GM19238 (cell line): ENCODE measurements around the gene RSPH10B2.
"Not testable (repeated sequence)": the region's sequence is repeated elsewhere in the genome, so short reads cannot be mapped to it uniquely, and the experiment has no call there.

ENCODE experiments used
- DNase-seq: peaks from one replicate; pipeline ENCODE4 v3.0.0; 2011; ENCODE audit warnings: low spot score; ENCODE audit not compliant: insufficient read length

RSPH10B2 gene

DNA sequence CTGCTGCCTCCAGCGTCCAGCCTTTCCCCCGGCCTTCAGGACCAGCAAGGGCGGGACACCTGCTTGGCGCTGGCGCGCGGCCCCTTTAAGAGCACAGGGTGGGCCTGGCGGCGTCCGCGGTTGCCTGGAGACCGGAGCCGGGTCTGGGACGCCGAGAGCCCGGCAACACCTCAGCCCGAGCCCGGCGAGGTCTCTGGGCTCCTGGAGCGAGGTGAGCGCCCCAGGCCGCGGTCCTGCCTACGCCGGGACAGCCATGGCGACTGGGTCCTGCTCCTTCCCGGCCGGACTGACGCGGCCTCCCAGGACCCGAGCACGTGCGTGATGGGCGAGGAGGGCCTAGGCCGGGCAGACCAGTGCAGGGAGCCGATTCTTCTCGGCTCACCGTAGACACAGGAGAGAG, at the start of gene RSPH10B2:
Gene RSPH10B2 (plus strand): TSS at position 140 of the 400 bp plus-strand sequence. CDS start 3,575 bp downstream, outside the sequence.
- not testable (repeated sequence) for DNase-seq

DNA sequence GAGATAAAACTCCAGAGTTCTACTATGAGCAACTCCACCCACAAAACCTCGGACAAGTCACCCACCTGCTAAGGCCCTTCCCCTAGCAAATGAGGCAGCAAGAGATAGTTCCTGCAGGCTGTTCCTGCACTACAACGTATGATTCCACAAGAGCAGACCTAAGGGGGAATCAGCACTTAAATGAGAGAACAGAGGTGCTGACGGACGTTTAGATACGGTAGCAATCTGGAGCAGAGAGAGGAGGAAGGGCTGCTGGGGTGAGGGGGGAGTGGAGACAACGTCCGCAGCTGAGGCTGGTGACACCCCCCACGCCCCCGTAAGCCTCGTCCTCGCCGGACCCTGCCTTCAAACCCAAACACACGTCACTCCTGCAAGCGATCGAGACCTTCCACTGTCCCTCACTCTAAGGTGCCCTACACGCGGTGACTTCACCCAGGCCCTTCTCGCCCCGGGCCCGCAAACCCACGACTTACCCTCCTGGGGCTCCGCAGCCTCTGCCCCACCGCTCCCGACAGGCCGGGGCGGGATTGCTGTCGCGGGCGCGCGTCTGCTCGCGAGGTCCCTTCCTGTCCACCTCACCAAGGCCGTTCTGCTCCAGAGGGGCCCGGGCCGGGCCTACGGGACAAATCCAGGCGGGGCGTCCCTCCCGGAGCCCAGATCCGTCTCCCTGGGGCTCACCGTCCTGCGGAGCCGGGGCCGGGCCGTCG, 47.8 kb upstream of the RSPH10B2 start:
- DNase-seq = peak; percentile 32

DNA sequence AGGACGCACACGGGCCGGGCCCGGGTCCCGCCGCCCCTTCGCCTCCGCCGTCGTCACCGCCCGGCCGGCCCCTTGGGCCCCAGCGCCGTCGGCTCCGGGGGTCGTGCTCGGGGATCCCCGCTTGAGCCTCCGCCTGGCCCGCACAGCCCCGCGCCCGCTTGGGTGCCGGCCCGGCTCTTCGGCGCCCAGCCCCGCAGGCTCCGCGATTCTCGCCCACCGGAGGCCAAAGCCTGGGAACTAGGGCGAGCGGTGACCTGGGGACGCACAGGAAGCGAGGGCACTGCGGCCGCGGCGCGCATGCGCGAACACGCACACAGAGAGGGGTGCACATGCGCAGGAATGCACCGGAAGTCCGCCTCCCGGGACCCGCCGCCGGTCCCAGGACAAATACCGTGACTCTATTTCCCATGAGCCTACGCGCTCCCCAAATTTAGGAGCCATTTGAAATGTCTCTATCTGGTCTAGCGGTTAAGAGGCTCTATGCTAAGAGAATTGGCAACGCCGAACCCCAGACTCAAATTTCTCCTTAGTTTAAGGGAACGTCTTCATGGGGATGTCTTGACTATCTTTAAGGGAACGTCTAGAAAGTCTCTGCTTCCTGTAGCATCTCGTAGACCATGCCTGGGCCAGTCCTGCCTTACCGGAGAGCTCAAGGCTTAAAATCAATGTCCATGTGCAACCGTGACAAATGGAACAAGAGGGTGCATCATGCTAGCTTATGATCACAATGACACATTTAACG, 47.1 kb upstream of the RSPH10B2 start, which contains the start of gene ZNF12:
Gene ZNF12 (minus strand): TSS at position 282 of the 742 bp plus-strand sequence. CDS start 1,774 bp downstream, outside the sequence.
- peak; percentile 95 for DNase-seq

DNA sequence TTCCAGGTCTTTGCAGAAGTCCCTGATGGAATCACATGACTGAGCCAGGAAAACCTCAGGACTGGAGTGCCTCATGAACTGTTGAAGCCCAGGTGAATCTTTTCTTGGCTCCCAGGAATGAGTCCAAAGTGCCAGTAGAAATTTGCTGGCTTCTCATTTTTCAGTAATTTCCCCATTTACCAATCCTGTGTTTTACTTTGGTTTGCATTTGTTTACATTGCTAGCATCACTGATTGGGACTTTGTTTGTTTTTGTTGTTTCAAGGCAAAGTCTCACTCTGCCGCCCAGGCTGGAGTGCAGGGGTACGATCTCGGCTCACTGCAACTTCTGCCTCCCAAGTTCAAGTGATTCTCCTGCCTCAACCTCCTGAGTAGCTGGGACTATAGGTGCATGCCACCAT, 45.6 kb upstream of the RSPH10B2 start:
- no peak for DNase-seq

DNA sequence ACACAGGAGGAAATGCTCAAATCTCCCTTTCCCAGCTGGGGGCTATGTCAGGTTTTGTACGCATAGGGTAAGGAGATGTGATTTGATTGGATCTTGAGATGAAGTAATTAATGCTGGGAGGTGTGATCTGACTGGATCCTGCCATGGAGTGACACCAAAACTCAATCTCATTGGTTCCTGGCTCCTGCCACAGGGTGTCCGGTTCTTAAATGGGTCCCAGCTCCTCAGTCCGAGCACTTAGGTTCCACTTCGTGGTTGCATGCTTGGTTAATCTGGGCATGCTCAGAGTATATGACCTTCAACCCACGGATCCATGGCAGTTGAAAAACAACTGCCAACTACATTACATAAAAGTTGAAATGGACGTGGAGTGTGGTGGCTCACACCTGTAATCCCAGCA, 44.1 kb upstream of the RSPH10B2 start:
- no peak for DNase-seq

DNA sequence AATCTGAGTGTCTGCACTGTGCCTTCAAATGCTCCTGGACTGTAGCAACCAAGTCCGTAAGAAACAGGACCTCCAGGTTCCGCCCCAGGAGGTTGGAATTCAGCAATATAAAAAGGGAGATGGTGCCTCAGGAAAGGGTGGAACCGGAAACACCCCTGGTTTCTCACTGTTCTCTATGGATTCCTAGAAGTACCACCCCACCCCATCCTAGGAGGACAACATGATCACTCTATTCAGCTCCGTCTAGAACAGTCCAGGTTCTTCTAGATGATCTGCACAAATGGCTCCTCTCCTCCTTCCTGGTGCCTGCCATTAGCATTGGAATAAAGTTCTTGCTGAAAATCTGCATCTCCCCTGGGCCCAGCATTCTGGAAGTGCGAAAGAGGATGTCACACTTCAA, 39.5 kb upstream of the RSPH10B2 start:
- DNase-seq = no peak

DNA sequence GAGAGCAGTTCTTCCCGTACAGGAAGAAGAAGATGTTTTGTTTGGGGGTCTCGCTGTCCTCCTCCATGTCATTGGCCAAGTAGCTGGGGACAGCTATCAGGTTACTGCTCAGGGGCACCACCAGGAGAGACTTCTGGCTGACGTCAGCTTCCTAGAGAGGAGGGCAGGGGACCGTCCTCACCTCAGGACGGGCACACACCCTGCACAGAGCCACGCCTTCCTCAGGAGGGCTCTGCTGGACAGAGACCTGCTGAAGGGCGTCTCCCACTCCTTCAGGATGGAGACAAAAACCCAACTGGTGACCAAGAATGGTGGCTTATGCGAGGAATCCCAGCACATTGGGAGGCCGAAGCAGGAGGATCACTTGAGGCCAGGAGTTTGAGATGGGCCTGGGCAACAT, 38.0 kb upstream of the RSPH10B2 start:
- not testable (repeated sequence) for DNase-seq

DNA sequence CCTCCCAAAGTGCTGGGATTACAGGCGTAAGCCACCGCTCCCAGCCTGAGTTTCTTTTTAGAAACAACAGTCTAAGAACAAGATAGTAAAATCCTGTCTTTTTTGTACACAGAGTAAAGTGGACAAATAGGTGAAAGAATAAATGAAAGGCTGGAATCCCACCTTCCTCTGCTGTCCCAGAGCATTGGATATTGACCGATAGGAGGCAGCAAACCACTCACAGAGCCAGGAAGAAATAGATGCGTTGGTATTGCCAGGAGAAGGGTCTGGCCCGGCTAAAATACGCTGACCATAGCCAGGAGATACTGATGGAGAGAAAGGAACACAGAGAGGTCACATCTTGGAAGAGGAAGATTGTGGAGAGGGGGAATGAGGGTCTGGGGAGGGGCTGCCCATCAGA, 35.8 kb upstream of the RSPH10B2 start:
- DNase-seq = no peak

DNA sequence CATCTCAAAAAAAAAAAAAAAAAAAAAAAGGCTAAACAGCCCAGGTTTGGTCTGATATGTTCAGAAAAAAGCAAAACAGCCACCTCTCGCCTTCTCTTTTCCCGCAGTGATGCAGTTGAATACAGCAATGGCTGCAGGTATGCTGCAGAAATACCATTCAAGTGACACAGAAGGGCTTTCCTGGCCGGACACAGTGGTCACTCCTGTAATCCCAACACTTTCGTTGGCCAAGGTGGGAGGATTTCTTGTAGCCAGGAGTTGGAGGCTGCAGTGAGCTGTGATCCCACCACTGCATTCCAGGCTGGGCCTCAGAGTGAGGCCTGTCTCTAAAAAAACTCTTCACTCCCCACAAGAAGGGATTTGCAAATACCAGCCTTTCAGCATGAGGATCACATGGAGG, 29.6 kb upstream of the RSPH10B2 start:
- DNase-seq = not testable (repeated sequence)

DNA sequence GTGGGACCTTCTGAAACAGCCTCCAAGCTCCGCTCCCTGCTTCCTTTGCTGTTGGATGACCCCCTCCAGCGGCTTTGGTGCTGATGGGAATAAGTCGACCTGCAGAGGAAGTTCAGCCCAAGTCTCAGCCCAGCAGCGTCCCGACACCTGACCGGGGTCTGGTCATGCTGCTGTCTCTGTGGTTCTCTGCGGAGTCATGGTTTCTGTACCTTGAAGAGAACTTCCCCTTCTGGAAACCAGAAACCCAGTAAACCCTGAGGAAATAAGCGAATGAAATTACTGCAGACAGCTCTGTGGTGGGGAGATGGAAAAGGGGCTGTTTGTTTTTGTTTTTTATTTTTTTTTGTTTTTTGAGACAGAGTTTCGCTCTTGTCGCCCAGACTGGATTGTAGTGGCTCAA, 28.9 kb upstream of the RSPH10B2 start:
- DNase-seq = peak; percentile 77

DNA sequence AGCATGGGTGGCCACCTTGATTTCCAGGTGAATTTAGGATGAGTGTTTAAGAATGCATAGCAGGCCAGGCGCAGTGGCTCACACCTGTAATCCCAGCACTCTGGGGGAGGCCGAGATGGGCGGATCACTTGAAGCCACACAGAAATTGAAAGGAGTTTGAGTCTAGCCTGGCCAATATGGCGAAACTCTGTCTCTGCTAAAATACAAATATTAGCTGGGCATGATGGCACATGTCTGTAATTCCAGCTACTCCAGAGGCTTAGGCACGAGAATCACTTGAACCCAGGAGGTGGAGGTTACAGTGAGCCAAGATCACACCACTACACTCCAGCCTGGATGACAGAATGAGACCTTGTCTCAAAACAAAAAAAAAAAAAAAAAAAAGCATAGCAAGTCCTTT, 27.6 kb upstream of the RSPH10B2 start:
- DNase-seq = not testable (repeated sequence)

DNA sequence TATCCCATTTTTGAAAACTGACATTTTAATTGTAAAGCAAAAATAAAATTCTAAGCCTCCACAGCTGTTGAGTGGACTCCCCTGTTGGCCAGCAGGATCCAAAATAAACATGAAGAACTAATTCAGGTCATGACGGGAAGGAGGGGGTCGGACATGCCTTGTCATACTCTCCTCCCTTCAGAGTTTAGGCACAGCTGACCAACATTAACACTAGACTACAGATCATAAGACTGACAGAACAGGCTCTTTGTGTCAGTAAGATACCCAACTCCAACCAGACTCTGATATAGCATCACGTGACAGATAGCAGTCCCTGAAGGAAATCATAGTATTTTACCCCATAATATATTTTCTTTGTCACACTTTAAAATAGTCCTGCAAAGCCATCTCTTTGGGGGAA, 26.2 kb upstream of the RSPH10B2 start:
- DNase-seq = no peak

DNA sequence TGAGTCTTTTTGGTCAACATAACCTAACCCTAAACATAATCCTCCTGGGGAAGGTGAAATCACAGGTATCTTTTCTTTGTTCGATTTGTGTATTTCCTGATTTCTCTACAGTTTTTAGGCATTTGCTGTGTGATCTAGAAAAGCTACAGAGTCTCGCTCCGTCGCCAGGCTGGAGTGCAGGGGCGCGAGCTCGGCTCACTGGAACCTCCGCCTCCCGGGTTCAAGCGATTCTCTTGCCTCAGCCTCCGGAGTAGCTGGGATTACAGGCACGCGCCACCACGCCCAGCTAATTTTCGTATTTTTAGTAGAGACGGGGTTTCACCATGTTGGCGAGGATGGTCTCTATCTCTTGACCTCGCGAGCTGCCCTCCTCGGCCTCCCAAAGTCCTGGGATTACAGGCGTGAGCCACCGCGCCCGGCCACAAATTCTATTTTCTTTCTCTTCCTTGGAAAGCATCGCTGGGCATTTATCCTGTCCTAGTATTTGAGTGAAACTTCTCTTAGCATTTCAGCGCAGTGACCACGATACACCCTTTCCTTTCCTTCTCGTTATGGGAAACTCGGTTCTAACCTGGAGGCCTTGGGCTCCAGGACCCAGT, 24.9 kb upstream of the RSPH10B2 start:
- not testable (repeated sequence) for DNase-seq

DNA sequence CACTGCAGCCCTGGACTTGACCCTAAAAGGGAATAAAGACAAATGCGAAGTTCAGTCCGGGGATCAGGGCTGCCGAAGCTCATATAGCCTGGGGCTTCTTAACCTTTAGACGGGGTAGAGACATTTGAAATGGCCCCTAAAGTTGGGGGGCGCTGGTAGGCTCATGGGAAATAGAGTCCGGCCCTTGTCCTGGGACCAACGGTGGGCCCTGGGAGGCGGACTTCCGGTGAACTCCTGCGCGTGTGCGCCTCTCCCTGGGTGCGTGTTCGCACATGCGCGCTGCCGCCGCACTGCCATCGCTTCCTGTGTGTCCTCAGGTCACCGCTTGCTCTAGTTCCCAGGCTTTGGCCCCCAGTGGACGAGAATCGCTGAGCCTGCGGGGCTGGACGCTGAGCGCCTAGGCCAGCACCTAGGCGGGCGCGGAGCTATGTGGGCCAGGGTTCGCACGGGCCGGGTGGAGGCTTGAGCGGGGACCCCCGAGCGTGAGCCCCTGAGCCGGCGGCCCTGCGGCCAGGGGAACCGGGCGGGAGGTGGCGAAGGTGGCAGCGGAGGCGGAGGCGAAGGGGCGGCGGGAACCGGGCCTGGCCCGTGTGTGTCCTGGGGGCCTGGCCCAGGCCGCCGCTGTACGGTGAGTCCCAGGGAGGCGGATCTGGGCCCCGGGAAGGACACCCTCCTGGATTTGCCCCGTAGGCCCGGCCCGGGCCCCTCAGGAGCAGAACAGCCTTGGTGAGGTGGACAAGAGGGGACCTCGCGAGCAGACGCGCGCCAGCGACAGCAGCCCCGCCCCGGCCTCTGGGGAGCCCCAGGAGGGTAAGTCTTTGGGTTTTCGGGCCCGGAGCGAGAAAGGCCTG, 24.2 kb upstream of the RSPH10B2 start:
- DNase-seq = peak; percentile 83

DNA sequence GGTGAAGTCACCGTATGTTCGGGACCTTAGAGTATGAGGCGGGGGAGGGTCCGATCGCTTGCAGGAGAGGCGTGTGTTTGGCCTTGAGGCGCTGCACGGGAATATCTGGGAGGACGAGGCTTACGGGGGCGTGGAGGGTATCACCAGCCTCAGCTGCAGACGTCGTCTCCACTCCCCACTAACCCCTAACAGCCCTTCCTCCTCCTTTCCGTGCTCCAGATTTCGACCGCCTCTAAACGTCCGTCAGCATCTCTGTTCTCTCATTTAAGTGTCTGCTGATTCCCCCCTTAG, 23.6 kb upstream of the RSPH10B2 start:
- peak; percentile 15 for DNase-seq

DNA sequence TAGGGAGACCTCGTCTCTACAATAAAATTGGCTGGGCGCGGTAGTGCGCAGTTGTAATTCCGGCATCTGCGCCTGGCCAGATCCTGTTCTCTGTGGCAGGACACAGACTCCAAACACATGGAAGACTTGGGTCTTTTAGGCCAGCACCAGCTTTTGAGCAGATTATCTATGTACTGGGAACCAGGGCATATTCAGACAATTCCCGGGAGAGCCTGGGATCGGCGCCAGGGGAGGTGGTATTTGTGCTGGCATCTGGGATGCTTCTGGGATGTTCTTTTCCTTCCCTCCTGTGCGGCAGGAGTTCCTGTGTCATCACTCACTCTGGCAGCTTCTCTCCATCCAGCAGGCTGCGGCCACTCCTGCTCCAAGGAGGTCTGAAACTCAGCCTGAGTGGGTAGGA, 15.5 kb upstream of the RSPH10B2 start:
- DNase-seq = not testable (repeated sequence)

DNA sequence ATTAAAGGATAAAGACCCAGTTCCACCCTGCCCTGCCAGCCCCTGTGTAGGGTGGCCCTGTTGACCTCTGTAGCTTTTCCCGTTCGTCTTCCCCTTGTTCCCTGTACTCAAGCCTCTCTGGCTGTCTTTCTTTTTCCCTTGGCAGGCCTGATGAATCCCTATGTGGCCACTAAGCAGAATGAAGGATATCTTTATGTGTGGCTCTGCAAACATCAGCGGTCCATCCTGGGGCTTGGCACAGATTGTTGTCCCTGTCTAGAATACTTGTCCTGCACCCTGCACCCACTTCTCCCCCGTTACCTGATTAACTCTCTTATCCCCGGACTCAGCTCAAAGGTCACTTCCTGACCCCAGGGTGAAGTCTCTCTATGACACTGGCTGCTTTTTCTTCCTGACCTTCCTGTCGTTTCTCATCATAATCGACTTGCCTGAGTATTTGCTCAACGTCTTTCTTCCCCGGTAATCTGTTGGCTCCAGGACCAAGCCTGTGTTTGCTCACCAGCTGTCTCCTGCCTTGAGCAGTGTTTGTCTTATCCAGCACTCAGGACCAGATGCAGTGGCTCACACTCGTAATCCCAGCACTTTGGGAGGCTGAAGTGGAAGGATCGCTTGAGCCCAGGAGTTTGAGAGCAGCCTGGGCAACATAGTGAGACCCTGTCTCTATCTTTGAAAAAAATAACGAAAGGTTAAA, 9.3 kb upstream of the RSPH10B2 start:
- DNase-seq = not testable (repeated sequence)

DNA sequence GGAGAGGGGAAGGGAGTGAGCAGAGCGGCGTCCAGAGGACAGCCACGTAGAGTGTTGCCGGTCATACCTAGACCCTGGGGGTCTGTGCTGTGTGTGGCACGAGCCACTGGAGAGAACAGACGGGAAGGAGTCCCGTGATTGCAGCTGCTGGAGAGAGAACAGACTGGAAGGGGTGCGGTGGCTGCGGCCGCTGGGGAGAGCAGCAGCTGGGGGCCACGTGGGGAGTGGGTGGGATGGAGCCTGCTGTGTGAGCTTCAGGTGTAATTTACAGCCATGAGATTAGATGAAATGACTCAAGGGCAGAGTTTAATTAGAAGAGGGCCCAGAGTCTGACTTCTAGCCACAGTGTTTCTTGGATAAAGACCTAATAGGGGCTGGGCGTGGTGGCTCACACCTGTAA, 4.6 kb upstream of the RSPH10B2 start:
- DNase-seq = not testable (repeated sequence)

DNA sequence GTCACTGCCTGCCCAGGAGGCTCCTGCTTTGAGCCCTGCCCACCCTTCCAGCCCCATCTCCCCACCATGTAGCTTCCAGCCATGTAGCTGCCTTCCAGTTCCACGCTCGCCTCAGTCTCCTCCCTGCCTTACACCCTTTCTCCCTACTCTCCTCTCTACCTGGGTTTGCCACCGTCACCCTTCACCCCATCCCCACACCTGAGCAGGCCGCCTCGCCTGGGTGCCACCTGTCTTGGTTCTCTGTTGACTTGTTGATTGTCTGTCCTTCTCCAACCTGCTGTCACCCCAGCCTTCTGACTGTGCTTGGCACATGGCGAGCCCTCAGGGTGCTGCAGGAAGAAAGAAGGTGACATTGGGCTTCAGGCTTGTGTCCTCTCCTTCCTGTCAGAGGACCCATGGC, 3.7 kb upstream of the RSPH10B2 start:
- DNase-seq = not testable (repeated sequence)

DNA sequence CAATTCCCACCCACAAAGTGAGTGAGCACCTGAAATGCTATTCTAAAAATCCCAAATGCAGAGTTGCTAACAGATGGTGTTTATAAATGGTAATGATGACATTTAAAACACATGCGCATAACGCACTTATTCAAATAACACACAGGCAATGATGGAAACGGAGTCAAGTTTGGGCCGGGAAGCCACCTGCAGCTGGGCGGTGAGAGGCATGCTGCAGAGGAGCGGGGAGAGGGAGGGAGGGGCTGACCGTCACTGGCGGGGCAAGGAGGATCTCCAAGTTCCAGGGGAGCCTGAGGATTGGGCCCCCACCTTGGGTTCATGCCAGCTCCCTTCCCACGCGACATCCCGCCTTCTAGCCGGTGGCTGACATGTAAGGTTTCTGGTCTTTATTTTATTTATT, 7.3 kb downstream of the RSPH10B2 start:
- not testable (repeated sequence) for DNase-seq

DNA sequence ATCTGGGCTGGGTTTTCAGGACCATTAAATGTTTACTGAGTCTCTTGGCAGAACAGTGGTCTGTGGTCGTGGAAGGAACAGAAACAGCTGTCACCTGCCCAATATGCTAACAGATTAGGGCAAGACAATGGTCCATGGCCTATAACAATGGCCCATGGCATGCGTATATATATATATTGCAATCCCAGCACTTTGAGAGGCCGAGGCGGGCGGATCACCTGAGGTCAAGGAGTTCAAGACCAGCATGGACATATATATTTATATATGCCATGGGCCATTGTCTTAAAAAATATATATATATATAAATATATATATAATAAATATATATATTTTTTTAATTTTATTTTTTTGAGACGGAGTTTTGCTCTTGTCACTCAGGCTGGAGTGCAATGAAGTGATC, 27.7 kb downstream of the RSPH10B2 start:
- not testable (repeated sequence) for DNase-seq
